Measurements from ENCODE around the gene C4orf54.

GRCh38 chr4:99705891-99706290 is 48.3 kb upstream of the C4orf54 start:
- TF ChIP-seq CTCF (IDR thresholded peaks at IDR 0.05; ENCODE audit: control extremely low read depth in 1 of 3, insufficient read depth in 1 of 3, low read depth in 1 of 3, low read length in 3 of 3) (no peak), POLR2A (IDR thresholded peaks at IDR 0.05; ENCODE audit: control extremely low read depth in 1 of 2, low read depth in 2 of 2, low read length in 2 of 2) (no peak), TAF1 (IDR thresholded peaks at IDR 0.05; ENCODE audit: low read depth, low read length) (no peak), FOSL1 (IDR thresholded peaks at IDR 0.05; ENCODE audit: insufficient read depth, low read depth, low read length) (no peak), PHF8 (conservative IDR thresholded peaks at IDR 0.05; ENCODE audit: low read depth, low read length) (no peak), RAD21 (IDR thresholded peaks at IDR 0.05 in 1 of 2, conservative IDR thresholded peaks at IDR 0.05 in 1 of 2; ENCODE audit: low read depth in 2 of 2, low read length in 2 of 2) (no peak), BRCA1 (IDR thresholded peaks at IDR 0.05; ENCODE audit: low read depth, low read length) (no peak), EZH2 (IDR thresholded peaks at IDR 0.05; ENCODE audit: low read depth, low read length, severe bottlenecking) (no peak), SUZ12 (IDR thresholded peaks at IDR 0.05; ENCODE audit: low read length) (no peak), SP1 (IDR thresholded peaks at IDR 0.05; ENCODE audit: low read depth, low read length) (no peak), POU5F1 (IDR thresholded peaks at IDR 0.05; ENCODE audit: low read depth, low read length) (no peak)
